HuH-7 (cell line): ENCODE measurements around the gene STRA8.
"Not testable (repeated sequence)": the region's sequence is repeated elsewhere in the genome, so short reads cannot be mapped to it uniquely, and the experiment has no call there.

ENCODE experiments used
- DNase-seq: peaks from one replicate; pipeline ENCODE4 v3.0.0; 2011; ENCODE audit warnings: low spot score

Gene STRA8

DNA sequence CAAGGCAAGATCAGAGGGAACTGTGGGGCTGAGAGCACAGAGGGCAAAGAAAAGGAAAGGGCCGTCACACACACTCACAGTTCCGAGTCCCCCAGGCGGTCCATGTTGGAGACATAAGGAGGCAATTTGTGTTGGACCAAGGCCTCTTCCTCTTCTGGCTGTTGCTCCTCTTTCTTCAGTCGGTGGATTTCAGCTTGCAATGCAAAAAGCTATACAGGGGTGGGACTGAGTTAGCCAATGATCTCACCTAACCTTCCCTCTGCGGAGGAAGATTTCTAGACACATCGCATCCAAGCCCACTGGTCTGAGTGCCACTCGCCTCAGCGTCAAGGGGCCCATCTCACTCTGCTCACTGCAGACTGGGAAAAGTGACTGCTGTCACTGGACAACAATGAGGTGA, 27.8 kb upstream of the STRA8 start:
- no peak for DNase-seq

DNA sequence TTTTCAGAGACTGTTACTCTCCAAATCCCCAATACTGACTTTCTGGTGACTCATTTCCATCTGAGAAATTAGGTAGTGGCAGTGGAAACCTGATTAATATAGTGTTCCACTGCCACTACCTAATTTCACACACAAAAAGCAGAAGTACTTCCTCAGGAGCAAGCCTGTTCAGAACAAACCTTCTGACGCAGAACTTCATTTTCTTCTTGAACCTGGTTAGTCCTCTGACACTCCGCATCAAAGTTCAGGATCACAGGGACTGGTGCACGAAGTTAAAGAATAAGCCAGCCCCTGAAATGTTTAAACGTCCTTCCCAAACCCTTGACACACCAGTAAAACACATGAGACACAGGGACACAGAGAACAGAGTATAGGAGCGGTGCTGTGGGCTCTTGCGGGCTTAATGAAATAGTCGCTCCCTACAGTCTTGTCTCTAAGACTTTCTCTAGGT, 26.7 kb upstream of the STRA8 start:
- no peak for DNase-seq

DNA sequence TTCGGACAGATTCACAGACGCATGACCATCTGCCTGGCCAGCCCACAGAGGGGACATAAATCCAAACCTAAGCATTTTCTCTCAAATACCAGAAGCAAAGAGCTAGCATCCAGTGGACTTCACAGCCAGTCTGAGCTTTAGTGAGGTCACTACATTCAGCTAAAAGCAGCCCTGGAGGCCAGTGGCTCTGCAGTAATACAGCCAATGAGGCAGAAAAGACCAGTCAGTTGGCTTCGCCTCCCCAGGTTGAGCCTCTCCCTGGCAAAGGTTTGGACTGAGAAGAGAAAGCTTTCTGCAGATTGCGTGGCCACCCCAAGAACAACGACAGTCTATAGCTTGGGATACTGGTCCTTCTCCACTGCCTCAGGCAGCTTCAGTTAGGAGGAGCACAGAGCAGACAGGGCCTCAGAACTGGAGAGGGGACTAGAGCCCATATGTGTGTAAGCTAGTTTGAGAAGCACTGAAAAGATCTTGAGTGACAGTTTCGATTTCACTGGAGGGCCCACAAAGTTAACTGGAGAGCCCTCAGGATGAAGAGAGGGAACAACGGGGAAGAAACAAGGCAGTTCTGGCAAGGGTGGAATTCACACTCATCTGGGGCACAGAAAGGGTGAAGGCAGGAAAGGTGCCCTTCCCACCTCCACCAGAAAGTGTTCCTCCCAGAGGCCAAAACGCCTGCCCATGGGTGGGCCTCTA, 26.1 kb upstream of the STRA8 start:
- DNase-seq = no peak

DNA sequence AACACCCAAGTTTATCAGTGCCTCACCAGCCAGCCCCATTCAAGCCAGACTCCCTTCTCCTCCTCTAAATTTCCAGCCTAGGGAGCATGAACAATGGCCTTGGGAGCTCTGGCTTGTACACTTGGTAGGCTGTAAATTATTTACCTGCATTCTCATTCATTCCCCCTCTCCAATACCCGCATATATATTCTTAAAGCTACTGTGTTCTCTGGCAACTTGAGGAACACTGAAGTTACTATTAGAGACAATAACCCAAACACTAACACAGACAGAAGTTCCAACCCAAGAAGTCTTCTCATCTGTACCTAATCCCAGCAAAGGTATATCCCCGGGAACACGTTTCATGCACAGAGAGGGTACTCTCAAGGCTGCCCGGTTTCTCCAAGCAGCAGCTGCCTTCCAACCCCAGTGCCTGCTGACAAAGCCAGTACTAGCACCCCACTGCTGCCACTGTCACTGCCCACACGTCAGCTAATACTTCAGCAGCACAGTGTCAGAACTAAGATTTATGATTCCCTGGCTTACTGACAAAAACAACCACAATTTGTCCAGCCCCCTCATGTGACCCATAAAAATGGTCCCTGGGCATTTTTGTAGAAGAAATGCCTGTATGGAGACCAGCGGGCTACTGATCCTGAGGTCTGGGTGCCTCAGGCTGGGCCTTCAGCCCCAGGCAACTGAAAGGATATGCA, 25.4 kb upstream of the STRA8 start:
- no peak for DNase-seq

DNA sequence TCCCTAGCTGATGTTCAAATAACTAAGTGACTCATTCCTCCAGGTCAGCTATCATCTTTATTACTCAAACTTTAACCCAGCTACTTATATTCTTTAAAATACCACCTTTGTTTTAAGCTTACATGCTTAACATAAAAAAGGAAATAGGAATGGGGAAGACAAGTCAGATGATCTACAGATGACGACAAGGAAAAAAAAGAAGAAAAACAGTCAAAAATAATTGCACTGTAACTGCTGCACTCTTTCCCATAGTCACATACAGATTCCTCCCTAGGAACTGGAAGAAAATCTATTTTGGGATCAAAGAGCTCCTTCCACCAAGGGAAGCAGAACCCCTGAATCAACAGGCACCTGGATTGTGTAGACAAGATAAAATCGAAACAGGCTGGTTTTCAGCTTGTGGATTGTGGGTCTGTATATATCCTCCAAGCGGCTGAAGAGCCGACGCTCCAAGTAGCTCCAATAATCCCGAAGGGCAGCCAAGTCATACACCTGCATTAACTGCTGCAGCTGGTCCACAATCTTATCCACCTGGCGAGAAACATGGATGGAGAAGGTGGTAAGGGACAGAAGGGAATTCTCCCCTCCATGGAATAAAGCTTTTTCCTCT, 24.3 kb upstream of the STRA8 start:
- DNase-seq = no peak

DNA sequence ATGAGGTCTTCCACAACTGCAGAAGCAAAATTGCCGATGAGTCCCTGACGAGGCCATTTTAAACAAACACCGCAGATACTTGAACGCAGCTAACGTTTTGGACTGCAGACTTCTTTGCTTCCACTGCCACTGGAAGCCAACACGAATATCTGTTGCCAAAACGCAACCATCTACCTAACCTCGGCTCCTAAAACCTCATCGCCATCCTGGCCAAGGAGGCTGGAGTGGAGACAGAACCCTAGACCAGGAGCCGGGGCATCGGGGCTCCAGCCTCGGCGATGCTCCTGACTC, 22.8 kb upstream of the STRA8 start:
- DNase-seq = no peak

DNA sequence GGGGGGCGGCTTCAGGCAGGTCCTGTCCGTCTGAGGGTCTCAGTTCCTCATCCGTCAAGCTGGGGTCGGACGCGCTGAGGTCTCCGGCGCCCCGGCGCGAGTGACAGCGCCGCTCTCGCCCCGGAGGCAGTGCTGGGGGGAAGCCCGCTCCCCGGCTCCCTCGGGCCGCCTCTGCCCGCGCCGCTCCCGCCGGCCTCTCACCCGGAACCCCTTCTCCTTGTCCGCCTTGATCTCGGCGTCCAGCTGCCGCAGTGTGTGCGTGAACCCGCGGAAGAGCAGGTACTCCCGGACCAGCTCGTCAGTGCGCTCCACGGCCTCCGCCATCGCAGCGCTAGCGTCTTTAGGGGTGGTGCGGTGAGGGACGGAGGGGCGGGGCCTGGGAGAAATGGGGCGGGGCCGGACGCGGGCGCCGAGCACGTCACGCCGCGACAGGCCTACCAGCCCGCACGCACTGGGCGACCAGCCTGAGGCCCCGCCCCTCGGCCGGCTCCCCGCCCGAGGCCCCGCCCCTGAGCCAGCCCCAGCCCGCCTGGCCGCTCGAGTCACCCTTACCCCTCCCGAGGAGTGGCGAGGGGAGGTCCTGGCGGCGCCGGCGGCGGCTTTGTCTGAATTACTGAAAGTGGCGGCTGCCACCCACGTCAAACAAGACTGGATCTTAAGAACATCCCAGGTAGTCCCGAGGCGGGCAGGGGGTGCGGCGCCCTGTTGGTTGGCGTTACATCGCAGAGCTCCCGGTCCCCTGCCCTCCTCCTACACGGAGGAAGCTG, 22.3 kb upstream of the STRA8 start, which contains the start of gene WDR91:
TSS of gene WDR91 (minus strand) at position 348 of the 767 bp plus-strand sequence. CDS start at position 324, 24 bp downstream.
- DNase-seq = peak; percentile 97

DNA sequence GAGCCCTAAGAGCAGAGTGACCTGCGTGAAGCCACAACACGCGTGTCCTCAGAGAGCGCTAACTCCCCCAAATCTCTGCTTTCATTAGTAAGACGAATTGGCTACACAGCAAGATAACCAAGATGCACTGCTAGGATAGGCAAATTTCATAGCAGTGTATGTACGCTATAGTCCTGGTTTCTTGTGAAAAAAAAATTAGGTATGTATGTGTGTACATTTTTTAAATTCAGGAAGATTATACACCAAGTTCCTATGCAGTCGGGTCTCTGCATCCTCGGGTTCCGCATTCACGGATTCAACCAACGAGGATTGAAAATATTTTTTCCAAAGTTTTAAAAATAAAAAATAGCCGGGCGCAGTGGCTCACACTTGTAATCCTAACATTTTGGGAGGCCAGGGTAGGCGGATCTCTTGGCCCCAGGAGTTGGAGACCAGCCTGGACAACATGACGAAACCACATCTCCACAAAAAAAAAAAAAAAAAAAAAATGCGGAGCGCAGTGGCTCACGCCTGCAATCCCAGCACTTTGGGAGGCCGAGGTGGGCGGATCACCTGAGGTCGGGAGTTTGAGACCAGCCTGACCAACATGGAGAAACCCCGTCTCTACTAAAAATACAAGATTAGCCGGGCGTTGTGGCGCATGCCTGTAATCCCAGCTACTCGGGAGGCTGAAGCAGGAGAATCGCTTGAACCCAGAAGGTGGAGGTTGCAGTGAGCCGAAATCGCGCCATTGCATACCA, 21.5 kb upstream of the STRA8 start:
- not testable (repeated sequence) for DNase-seq

DNA sequence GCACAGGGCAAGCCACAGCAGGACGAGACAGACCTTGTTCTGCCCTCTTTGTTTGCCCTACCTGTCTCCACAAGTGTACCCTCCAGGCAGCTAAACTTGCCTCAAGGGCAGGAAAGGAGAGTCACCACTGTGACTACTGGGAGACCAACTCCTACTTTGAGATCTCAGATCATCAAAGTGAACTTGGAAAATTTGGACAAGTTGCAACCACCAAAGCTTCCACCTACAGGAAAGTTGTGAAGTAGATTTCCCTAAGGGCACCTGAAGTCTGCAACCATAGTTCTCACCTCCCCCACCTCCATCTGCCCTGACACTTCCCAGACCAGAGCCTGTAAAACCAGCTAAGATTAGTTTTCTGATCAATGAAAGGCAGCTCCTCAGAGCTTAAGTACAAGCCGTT, 19.8 kb upstream of the STRA8 start:
- no peak for DNase-seq

DNA sequence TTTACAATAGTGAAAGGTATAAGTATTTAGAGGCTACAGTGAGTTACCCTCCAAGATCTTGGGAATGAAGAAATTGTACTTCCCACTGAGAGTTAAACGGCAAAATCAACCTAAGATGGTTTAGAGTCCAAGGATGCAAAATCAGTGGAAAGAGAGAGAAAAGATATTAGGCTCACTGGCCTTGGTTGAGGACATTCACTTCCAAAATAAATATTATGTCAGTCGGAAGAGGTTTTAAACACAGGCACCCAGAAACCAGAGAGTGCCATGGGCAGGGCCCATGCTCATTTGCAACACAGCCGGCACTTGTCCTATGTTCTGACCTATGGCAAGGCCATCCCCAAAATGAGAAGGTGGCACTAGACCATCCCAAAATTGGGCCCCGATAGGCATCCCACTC, 18.5 kb upstream of the STRA8 start:
- no peak for DNase-seq

DNA sequence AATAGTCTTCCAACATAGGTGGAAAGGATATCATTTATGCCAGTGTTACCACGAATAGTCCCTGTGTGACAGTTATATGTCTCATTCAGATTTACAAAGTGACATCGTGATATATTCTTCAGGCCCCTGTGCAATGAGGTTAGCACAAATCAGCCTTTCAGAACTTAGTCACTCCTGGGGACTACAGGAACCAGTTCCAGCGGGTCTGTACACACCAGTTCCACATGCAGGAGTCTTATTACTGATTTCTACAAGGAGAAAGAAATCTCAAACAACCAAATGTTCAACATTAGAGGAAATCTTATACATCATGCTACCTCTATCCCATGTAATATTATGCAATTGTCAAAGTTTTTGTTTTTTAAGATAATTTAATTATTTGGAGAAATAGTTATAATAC, 17.9 kb upstream of the STRA8 start:
- no peak for DNase-seq

DNA sequence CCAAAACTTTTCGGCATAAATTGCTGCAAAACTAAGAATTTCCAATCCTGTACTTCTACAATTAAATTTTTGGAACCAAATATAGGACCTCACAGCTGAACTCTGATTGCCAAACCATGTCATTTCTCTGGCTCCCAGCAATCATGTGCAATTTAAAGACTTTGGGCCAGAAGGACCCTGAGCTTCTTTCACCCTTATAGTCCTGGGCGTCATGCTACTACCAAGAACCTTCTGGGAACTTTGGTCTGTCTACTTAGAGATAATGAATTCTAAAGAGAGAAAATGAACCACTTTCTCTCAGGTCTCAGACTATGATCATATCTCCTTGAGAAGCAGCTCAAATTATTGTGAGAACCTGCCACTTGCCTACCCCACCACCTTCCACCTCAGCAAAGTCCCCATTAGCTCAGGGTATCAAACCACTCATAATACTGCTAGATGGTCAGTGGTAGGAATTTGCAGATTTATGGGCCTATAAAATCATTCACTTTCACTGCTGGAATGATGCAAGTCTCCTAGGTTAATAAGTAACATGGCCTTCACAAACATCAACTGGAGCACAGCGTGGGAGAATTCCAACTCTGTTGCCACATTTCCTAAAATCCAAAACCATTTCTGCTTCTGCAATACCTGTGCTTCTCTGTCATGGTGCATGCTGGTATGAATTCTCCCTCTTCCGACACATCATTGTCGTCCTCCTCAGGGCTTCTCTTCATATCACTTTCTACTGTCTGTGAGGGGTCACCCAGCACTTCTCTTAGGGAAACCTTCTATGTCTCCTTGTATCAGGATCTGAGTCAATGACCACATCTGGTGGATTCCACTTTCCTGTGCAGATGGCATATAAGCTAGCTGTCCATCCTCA, 15.8 kb upstream of the STRA8 start:
- DNase-seq = peak; percentile 68

DNA sequence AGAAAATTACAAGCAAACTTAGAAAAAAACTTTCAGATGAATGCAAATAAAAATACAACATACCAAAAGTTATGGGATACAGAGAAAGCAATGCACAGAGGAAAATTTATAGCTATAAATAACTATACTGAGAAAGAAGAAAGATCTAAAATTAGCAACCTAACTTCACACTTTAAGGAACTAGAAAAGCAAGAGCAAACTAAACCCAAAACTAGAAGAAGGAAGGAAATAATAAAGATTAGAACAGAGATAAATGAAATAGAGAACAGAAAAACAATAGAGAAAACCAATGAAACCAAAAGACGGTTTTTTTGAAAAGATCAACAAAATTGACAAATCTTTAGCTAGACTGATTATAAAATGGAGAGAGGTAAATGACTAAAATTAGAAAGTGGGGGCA, 9.6 kb upstream of the STRA8 start:
- no peak for DNase-seq

DNA sequence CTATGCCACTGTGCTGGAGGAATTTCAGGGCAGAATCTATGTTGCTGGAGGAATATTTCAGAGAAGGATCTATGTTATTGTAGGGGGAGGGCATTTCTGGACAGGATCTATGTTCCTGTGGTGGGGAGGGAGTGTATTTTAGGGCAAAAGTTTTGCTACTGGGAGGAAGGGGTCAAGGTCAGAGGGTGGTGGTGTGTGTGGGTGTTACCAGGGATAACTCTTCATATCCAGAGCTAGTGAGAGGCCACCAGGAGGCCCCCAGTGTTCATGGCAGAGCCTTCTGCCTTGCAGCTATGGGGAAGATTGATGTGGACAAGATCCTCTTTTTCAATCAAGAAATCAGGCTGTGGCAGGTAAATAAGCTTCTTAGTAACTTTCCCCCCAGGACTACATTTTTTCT, 2.0 kb upstream of the STRA8 start:
- no peak for DNase-seq

DNA sequence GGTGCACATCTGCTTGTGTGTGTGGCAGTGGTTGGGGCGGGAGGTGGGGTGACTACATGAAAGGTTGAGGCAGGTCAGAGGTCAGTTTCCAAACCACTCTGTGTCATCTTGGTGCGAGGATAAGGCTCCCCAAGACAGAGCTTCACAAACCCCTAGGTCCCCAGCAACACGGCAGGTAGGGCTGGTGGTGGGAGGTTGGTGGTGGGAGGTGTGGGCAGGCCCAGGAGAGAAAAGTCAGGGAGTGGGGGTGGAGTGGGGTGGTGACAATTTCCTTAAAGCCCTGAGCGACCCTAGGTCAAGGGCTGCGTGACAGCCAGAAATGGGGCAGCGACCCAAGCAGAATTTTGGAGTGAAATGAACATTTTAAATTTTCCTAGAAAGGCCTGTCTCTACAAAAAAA, 1.6 kb upstream of the STRA8 start:
- no peak for DNase-seq

DNA sequence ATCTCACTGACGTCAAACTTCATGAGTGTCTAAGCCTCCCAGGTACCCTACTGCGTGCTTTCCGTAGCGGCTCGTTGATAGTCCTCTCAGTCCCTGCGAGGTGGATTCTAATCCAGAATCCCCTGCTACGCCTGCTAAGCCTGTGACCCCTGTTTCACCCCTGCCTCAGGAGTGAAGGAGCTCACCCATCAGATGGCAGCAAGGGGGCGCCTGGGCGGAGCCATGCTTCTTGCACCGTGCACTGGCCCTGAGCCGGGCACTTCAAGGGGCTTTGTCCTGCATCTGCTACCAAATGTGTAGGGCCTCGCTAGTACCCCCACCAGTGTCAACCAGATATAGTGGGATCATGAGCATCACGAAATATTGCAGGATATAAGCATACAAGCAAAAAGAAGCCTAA, 918 bp upstream of the STRA8 start:
- no peak for DNase-seq

DNA sequence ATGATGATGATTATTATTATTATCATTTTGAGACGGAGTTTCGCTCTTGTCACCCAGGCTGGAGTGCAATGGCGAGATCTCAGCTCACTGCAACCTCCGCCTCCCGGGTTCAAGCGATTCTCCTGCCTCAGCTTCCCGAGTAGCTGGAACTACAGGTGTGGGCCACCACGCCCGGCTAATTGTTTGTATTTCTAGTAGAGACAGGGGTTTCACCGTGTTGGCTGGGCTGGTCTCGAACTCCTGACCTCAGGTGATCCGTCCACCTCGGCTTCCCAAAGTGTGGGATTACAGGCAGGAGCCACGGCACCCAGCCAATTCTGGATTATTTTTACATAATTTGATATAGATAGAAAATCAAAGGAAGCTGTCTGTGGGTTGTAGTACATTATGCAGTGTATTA, 457 bp downstream of the STRA8 start:
- DNase-seq = not testable (repeated sequence)

DNA sequence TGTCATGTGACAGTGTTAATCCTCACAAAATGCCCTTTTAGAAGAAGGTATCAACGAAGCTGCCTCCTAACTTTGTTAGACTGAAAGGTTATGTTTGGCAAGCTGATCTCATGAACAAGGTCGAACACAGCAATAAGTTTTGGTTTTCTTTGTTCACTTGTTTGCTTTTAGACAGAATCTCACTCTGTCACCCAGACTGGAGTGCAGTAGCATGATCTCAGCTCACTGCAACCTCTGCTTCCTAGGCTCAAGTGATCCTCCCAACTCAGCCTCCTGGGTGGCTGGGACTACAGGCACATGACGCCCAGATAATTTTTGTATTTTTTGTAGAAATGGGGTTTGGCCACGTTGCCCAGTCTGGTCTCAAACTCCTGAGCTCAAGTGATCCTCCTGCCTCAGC, 1.1 kb downstream of the STRA8 start:
- DNase-seq = no peak

DNA sequence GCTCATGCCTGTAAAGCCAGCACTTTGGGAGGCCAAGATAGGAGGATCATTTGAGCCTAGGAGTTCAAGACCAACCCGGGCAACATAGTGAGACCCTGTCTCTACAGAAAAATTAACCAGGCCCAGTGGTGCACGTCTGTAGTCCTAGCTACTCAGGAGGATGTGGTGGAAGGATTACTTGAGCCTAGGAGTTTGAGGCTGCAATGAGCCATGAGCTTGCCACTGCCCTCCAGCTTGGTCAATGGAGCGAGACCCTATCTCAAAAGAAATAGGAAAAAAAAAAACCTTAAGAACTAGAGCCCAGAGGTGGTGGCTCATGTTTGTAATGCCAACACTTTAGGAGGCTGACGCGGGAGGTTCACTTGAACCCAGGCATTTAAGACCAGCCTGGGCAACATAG, 2.2 kb downstream of the STRA8 start:
- DNase-seq = no peak

DNA sequence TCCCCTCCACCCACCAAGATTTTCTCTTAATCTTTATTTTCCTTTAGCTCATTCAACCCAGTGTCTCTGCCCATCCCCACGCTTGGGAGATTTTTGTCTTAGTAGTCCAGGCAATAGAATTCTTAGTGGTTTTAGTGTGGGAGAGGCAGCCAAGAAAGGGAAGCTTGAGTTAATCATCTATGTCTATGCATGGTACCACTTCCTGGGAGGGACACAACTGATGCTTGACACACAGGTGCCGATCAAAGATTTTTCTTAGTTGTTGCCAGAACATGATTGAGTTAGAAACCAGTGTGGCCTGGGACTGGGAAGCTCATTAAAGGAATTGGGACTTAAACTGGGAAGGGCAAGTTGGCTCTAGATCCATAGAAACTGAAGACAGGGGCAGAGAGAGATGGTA, 3.1 kb downstream of the STRA8 start:
- no peak for DNase-seq

DNA sequence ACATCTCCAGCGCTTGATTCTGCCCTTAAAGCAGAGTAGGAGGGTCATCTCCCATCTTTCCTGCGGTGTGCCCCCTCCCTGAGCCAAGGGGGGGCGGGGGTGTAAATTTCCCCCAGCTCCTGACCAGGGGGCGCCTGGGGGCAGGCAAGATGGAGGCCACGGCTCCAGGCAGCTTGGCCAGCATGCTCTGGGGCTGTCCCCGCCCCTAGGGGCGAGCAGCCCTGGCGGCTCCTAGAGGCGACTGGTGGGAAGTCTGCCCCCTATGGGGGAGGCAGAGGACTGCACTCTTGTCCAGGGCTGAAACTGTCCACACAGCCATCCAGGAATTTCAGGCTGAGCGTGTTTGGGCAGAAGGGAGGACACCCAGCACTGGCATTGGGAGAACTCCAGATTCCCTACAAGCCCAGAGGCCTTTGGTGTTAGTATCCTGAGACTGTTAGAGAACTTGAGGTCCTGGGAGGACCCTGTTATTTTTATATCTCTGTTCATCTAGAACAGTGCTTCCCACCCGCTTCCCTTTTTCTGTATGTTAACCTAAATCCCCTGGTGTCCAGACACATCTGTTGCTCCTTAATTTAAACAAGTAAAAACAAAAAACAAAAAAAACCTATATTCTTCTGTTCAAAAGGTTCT, 4.6 kb downstream of the STRA8 start:
- DNase-seq = peak; percentile 80
